Right lobe of liver (tissue), 4 donors: Measurements from ENCODE around the gene PRKCG.

Experiments
- POLR2A ChIP-seq: fragments of 450-650 bp; IDR thresholded peaks from one replicate; pipeline ENCODE4 v1.6.1; 2017; ENCODE audit warnings: antibody characterized with exemption, mild to moderate bottlenecking
- TF ChIP-seq, protein P1 (sequence below), 4 donors: fragments of 200-600 bp in 3 of 4; fragments of 450-650 bp in 1 of 4; IDR thresholded peaks; one replicate each; pipeline versions ENCODE4 v1.5.1 to v1.8.0; 2016 to 2022; ENCODE audit warnings: antibody characterized with exemption in 4 of 4, mild to moderate bottlenecking in 2 of 4
- donor health status: DM: no; HTN: no; CAD: no.
- donor health status: DM: no; HTN: no; CAD: no.
- donor health status: DM: no; HTN: yes; CAD: no.

DNA sequence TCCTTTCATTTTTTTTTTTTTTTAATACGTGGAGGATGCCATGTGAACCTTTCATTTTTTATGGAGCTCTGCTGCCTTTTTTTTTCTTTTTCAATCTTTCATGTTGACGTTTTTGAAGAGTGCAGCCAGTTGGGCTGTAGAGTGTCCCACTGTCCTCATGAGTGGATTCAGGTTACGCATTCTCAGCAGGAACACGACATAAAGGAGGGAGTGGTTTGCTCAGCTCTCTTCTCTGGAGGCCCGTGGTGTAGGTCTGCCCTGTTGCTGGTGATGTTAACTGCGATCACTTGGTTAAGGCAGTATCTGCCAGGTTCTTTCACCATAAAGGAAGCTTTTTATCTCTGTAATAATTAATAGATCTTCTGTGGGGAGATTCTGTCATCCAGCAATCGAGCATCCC is 54.0 kb downstream of the PRKCG start:
- TF ChIP-seq, protein P1, sequence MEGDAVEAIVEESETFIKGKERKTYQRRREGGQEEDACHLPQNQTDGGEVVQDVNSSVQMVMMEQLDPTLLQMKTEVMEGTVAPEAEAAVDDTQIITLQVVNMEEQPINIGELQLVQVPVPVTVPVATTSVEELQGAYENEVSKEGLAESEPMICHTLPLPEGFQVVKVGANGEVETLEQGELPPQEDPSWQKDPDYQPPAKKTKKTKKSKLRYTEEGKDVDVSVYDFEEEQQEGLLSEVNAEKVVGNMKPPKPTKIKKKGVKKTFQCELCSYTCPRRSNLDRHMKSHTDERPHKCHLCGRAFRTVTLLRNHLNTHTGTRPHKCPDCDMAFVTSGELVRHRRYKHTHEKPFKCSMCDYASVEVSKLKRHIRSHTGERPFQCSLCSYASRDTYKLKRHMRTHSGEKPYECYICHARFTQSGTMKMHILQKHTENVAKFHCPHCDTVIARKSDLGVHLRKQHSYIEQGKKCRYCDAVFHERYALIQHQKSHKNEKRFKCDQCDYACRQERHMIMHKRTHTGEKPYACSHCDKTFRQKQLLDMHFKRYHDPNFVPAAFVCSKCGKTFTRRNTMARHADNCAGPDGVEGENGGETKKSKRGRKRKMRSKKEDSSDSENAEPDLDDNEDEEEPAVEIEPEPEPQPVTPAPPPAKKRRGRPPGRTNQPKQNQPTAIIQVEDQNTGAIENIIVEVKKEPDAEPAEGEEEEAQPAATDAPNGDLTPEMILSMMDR (IDR thresholded peaks at IDR 0.05): no peak
- TF ChIP-seq POLR2A: no peak
